Measurements from ENCODE around the gene ANAPC7.

The ANAPC7 gene

DNA sequence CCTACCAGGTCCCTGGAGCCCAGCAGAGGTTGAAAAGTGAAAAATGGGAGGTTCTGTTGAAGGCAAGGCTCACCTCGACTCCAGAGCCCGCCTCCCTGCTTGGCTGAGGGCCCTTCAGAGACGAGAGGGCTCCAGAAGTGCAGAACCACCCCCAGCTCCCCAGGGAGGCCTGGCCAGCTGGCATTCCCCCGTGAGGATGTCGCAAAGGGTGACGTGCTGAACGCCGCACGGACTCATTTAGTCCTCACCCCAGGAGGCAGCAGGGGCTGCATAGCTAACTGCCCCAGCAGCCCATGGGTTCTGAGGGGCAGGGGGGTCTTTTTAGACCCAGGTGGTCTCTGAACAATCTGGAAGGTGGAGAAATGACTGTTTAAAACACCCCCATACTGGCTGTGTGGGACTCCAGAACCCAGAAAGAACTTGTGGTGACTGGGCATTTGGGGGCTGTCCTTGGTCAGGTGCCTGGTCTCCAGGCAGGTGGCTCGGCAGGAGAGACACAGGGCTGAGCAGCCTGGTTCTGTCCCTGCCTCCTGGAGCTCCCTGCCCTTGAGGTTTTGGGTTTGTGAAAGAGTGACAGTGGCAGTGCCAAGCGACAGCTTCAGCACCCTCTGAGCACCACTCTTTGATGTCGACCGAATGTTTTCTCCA is 32.0 kb downstream of the ANAPC7 start:
- TF ChIP-seq ZFP3 (CRISPR knock-in tag; IDR thresholded peaks at IDR 0.05) (no peak), PPARA (CRISPR knock-in tag; IDR thresholded peaks at IDR 0.05; ENCODE audit: borderline replicate concordance) (no peak), BACH2 (CRISPR knock-in tag; IDR thresholded peaks at IDR 0.05; ENCODE audit: borderline replicate concordance) (no peak), GLIS3 (CRISPR knock-in tag; IDR thresholded peaks at IDR 0.05) (no peak), PATZ1 (CRISPR knock-in tag; IDR thresholded peaks at IDR 0.05; ENCODE audit: borderline replicate concordance) (no peak), TCF4 (CRISPR knock-in tag; IDR thresholded peaks at IDR 0.05; ENCODE audit: borderline replicate concordance) (no peak), TOX (CRISPR knock-in tag; IDR thresholded peaks at IDR 0.05; ENCODE audit: borderline replicate concordance) (no peak), SNAI2 (CRISPR knock-in tag; IDR thresholded peaks at IDR 0.05) (no peak), ISL1 (CRISPR knock-in tag; IDR thresholded peaks at IDR 0.05) (no peak), CSDC2 (CRISPR knock-in tag; IDR thresholded peaks at IDR 0.05) (no peak), ARNTL (CRISPR knock-in tag; IDR thresholded peaks at IDR 0.05; ENCODE audit: borderline replicate concordance, low read depth) (no peak), ZFP30 (CRISPR knock-in tag; IDR thresholded peaks at IDR 0.05) (no peak), OSR1 (CRISPR knock-in tag; IDR thresholded peaks at IDR 0.05) (no peak), ESRRG (CRISPR knock-in tag; IDR thresholded peaks at IDR 0.05) (no peak), ZNF70 (CRISPR knock-in tag; IDR thresholded peaks at IDR 0.05) (no peak)
- TF ChIP-seq, protein P1, sequence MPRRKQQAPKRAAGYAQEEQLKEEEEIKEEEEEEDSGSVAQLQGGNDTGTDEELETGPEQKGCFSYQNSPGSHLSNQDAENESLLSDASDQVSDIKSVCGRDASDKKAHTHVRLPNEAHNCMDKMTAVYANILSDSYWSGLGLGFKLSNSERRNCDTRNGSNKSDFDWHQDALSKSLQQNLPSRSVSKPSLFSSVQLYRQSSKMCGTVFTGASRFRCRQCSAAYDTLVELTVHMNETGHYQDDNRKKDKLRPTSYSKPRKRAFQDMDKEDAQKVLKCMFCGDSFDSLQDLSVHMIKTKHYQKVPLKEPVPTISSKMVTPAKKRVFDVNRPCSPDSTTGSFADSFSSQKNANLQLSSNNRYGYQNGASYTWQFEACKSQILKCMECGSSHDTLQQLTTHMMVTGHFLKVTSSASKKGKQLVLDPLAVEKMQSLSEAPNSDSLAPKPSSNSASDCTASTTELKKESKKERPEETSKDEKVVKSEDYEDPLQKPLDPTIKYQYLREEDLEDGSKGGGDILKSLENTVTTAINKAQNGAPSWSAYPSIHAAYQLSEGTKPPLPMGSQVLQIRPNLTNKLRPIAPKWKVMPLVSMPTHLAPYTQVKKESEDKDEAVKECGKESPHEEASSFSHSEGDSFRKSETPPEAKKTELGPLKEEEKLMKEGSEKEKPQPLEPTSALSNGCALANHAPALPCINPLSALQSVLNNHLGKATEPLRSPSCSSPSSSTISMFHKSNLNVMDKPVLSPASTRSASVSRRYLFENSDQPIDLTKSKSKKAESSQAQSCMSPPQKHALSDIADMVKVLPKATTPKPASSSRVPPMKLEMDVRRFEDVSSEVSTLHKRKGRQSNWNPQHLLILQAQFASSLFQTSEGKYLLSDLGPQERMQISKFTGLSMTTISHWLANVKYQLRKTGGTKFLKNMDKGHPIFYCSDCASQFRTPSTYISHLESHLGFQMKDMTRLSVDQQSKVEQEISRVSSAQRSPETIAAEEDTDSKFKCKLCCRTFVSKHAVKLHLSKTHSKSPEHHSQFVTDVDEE (CRISPR knock-in tag; IDR thresholded peaks at IDR 0.05) = no peak
- TF ChIP-seq, protein P2, sequence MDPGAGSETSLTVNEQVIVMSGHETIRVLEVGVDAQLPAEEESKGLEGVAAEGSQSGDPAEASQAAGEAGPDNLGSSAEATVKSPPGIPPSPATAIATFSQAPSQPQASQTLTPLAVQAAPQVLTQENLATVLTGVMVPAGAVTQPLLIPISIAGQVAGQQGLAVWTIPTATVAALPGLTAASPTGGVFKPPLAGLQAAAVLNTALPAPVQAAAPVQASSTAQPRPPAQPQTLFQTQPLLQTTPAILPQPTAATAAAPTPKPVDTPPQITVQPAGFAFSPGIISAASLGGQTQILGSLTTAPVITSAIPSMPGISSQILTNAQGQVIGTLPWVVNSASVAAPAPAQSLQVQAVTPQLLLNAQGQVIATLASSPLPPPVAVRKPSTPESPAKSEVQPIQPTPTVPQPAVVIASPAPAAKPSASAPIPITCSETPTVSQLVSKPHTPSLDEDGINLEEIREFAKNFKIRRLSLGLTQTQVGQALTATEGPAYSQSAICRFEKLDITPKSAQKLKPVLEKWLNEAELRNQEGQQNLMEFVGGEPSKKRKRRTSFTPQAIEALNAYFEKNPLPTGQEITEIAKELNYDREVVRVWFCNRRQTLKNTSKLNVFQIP (CRISPR knock-in tag; IDR thresholded peaks at IDR 0.05; ENCODE audit: borderline replicate concordance, low read depth) = no peak
- TF ChIP-seq, protein P3, sequence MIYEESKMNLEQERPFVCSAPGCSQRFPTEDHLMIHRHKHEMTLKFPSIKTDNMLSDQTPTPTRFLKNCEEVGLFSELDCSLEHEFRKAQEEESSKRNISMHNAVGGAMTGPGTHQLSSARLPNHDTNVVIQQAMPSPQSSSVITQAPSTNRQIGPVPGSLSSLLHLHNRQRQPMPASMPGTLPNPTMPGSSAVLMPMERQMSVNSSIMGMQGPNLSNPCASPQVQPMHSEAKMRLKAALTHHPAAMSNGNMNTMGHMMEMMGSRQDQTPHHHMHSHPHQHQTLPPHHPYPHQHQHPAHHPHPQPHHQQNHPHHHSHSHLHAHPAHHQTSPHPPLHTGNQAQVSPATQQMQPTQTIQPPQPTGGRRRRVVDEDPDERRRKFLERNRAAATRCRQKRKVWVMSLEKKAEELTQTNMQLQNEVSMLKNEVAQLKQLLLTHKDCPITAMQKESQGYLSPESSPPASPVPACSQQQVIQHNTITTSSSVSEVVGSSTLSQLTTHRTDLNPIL (CRISPR knock-in tag; IDR thresholded peaks at IDR 0.05; ENCODE audit: low read depth) = no peak
- ATAC-seq = no peak; the same call in 2 of the 3 replicates

DNA sequence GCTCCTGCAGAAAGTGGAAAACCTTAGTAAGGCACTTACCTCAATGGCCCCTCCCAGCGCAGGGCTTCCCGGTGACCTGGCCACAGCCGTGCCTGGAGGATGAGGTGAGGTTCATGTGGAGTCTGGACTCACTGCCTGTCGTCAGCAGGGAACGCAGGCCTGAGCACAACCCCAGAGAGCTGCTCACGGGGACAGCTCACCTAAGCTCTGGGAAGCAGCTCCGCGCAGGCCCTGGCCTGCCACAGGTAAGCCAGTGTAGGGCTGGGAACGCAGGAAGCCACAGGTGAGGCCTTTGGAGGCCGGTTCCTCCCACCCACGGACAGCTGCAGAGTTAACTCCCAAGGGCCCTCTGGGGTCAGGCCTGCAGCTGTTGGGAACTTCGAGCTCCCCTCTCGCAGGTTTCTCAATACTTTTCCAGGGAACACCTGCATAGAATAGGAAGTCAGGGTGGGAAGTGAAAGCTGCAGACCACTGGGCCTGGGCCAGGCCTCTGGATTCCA is 32.7 kb downstream of the ANAPC7 start:
- TF ChIP-seq SNAI2 (CRISPR knock-in tag; IDR thresholded peaks at IDR 0.05) (no peak), BACH2 (CRISPR knock-in tag; IDR thresholded peaks at IDR 0.05; ENCODE audit: borderline replicate concordance) (no peak), TOX (CRISPR knock-in tag; IDR thresholded peaks at IDR 0.05; ENCODE audit: borderline replicate concordance) (no peak), ARNTL (CRISPR knock-in tag; IDR thresholded peaks at IDR 0.05; ENCODE audit: borderline replicate concordance, low read depth) (no peak), CSDC2 (CRISPR knock-in tag; IDR thresholded peaks at IDR 0.05) (no peak)
- TF ChIP-seq, protein P3 (CRISPR knock-in tag; IDR thresholded peaks at IDR 0.05; ENCODE audit: low read depth) = no peak
- peak; percentile 16 for ATAC-seq

DNA sequence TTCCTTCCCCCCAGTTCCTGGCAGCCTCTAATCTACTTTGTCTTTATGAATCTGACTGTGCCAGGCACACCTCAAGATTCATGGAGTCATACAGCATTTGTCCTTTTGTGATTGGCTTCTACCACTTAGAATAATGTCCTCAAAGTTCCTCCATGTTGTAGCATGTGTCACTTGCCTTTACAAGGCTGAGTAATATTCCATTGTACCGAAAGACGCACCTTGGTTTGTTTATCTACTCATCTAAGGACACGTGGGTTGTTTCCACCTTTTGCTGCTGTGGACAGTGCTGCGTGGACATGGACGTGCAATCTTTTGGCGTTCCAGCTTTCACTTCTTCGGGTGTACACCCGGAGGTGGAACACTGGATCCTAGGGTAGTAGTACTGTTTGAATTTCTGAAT is 33.5 kb downstream of the ANAPC7 start:
- no peak for ATAC-seq
- no peak for TF ChIP-seq OSR1 (CRISPR knock-in tag; IDR thresholded peaks at IDR 0.05)
- TF ChIP-seq PATZ1 (CRISPR knock-in tag; IDR thresholded peaks at IDR 0.05; ENCODE audit: borderline replicate concordance) = no peak
- no peak for TF ChIP-seq ZFP30 (CRISPR knock-in tag; IDR thresholded peaks at IDR 0.05)
- TF ChIP-seq, protein P2 (CRISPR knock-in tag; IDR thresholded peaks at IDR 0.05; ENCODE audit: borderline replicate concordance, low read depth) = no peak
- no peak for TF ChIP-seq BACH2 (CRISPR knock-in tag; IDR thresholded peaks at IDR 0.05; ENCODE audit: borderline replicate concordance)
- TF ChIP-seq, protein P3 (CRISPR knock-in tag; IDR thresholded peaks at IDR 0.05; ENCODE audit: low read depth) = no peak
- TF ChIP-seq ZC3H10 (CRISPR knock-in tag; IDR thresholded peaks at IDR 0.05) = no peak
- TF ChIP-seq ZFP3 (CRISPR knock-in tag; IDR thresholded peaks at IDR 0.05) = no peak
